Mucosa of descending colon (tissue), 3 donors: ENCODE data around the gene PM20D2. TPM values are rescaled to one million over a fixed set of nuclear protein-coding genes. Genes with fewer than 3 reads are reported as not detected.

Experiments
- ATAC-seq: fragments of 200-7000 bp; cut with Tn5 transposase; one replicate; pipeline ENCODE4 v1.9.1; 2020; ENCODE audit warnings: mild to moderate bottlenecking, moderate library complexity
- DNase-seq, 3 donors: peaks; one replicate each; pipeline ENCODE4 v3.0.0-alpha.2; 2020
- H3K36me3 ChIP-seq: fragments of 200-600 bp; one replicate; pipeline ENCODE4 v1.8.0; 2021; ENCODE audit warnings: low read depth, mild to moderate bottlenecking
- H3K4me1 ChIP-seq: fragments of 200-600 bp; one replicate; pipeline ENCODE4 v1.8.0; 2021; ENCODE audit warnings: low read depth, mild to moderate bottlenecking
- H3K4me3 ChIP-seq: fragments of 200-600 bp; one replicate; pipeline ENCODE4 v1.8.0; 2021; ENCODE audit warnings: mild to moderate bottlenecking
- H3K9me3 ChIP-seq: fragments of 200-600 bp; one replicate; pipeline ENCODE4 v1.8.0; 2021; ENCODE audit warnings: mild to moderate bottlenecking
- CTCF ChIP-seq: fragments of 200-600 bp; IDR thresholded peaks from one replicate; pipeline ENCODE4 v1.8.0; 2022; ENCODE audit warnings: antibody characterized with exemption, mild to moderate bottlenecking
- intact Hi-C, 2 donors: fragments of 100-400 bp; cut with DNase I in 1 of 2; cut with micrococcal nuclease in 1 of 2; formaldehyde crosslinking; loops; one replicate each; pipeline versions ENCODE4 v1.11.0 to v1.11.1; 2022; cut with DNase I, micrococcal nuclease
- total RNA-seq, 3 donors: library from RNA; stranded (reverse); fragmentation: NEBNext Ultra II Directional in 2 of 3; extraction: Animal tissue kit (Norgen Biotek cat#: 25700) in 2 of 3; gene quantifications; one replicate each; pipeline versions ENCODE4 v1.2.1 to v1.2.4, GENCODE V29; 2021 to 2023
- donor health status: DM: no; HTN: no; CAD: no; lungs with moderate emphysema.
- donor health status: DM: no; HTN: no; CAD: no.
- donor health status: DM: no; HTN: yes; CAD: no.

The PM20D2 gene
- total RNA-seq, 3 donors from 2014 or later = 9.4 to 17.6 (median 13.8) TPM

- intact Hi-C loops = no loop called here
- DNase-seq = no peak
- no peaks in the 10 kb centered on the region for H3K36me3 ChIP-seq
- H3K9me3 ChIP-seq = no peaks in the 10 kb centered on the region
- no peak for ATAC-seq
- no peak overlapping the region for H3K4me3 ChIP-seq
- no peak for TF ChIP-seq CTCF
- H3K4me1 ChIP-seq = peaks cover 13% of the 10 kb centered on the region
Observed at GRCh38 chr6:89138173-89138572, 7.7 kb upstream of the PM20D2 start.

- ATAC-seq (peak; percentile 28), DNase-seq (no peak)
- peaks cover 13% of the 10 kb centered on the region for H3K4me1 ChIP-seq
- no peak for TF ChIP-seq CTCF
- H3K4me3 ChIP-seq = no peak overlapping the region
- intact Hi-C loops = no loop called here
- H3K36me3 ChIP-seq = no peaks in the 10 kb centered on the region
- H3K9me3 ChIP-seq = no peaks in the 10 kb centered on the region
Observed at GRCh38 chr6:89139509-89140346, 6.1 kb upstream of the PM20D2 start.

GRCh38 chr6:89140347-89141156 is 5.3 kb upstream of the PM20D2 start:
- TF ChIP-seq CTCF = no peak
- H3K9me3 ChIP-seq = no peaks in the 10 kb centered on the region
- H3K36me3 ChIP-seq = no peaks in the 10 kb centered on the region
- peaks cover 13% of the 10 kb centered on the region for H3K4me1 ChIP-seq
- intact Hi-C loops = no loop called here
- ATAC-seq (peak; percentile 89), DNase-seq (no peak)
- no peak overlapping the region for H3K4me3 ChIP-seq

- no peak overlapping the region for H3K4me3 ChIP-seq
- DNase-seq (no peak), ATAC-seq (no peak)
- no peaks in the 10 kb centered on the region for H3K9me3 ChIP-seq
- peaks cover 19% of the 10 kb centered on the region for H3K4me1 ChIP-seq
- H3K36me3 ChIP-seq = no peaks in the 10 kb centered on the region
- intact Hi-C loops = no loop called here
- TF ChIP-seq CTCF = no peak
Observed at GRCh38 chr6:89144354-89144906, 1.4 kb upstream of the PM20D2 start.

- H3K9me3 ChIP-seq = no peaks in the 10 kb centered on the region
- no peaks in the 10 kb centered on the region for H3K36me3 ChIP-seq
- DNase-seq (peak in 1 of 3 donors; percentile 47), ATAC-seq (peak; percentile 44)
- H3K4me1 ChIP-seq = peaks cover 11% of the 10 kb centered on the region
- TF ChIP-seq CTCF = no peak
- intact Hi-C loops = no loop called here
- H3K4me3 ChIP-seq = peak overlapping the region; percentile 38
Observed at GRCh38 chr6:89145091-89145955, 532 bp upstream of the PM20D2 start.
